Sigmoid colon (tissue), 3 donors: ENCODE data around the gene WDR93.
A peak's percentile ranks its signal among the peaks of the same experiment; 100 is the strongest.

ENCODE experiments used
- POLR2A ChIP-seq, 2 donors: fragments of 450-650 bp; IDR thresholded peaks; one replicate each; pipeline ENCODE4 v1.6.1; 2016; ENCODE audit warnings: antibody characterized with exemption in 2 of 2, mild to moderate bottlenecking in 2 of 2, moderate library complexity in 2 of 2
- TF ChIP-seq, protein P1 (sequence below), 4 experiments: fragments of 450-650 bp in 3 of 4; fragments of 200-600 bp in 1 of 4; IDR thresholded peaks; one replicate each; pipeline ENCODE4 v1.5.1; 2016 to 2019; ENCODE audit warnings: antibody characterized with exemption in 4 of 4, mild to moderate bottlenecking in 3 of 4, moderate library complexity in 2 of 4

DNA sequence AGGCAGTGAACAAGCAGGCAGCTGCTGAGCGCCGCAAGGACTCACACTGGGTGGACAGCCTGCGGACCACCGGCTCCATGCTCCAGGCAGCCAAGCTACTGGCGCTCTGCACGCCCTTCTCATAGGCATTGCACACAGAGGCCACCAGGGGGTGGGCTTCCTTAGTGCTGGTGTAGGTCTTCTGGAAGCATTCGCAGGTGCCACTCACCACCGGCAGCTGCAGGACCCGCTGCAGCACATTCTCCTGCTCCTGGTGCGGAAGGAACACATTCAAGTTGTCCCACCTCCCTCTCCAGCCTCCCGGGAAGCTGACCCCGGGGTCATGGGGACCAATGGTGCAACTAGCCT is 17.5 kb upstream of the WDR93 start:
- no peak for TF ChIP-seq POLR2A (IDR thresholded peaks at IDR 0.05)
- TF ChIP-seq, protein P1, sequence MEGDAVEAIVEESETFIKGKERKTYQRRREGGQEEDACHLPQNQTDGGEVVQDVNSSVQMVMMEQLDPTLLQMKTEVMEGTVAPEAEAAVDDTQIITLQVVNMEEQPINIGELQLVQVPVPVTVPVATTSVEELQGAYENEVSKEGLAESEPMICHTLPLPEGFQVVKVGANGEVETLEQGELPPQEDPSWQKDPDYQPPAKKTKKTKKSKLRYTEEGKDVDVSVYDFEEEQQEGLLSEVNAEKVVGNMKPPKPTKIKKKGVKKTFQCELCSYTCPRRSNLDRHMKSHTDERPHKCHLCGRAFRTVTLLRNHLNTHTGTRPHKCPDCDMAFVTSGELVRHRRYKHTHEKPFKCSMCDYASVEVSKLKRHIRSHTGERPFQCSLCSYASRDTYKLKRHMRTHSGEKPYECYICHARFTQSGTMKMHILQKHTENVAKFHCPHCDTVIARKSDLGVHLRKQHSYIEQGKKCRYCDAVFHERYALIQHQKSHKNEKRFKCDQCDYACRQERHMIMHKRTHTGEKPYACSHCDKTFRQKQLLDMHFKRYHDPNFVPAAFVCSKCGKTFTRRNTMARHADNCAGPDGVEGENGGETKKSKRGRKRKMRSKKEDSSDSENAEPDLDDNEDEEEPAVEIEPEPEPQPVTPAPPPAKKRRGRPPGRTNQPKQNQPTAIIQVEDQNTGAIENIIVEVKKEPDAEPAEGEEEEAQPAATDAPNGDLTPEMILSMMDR (IDR thresholded peaks at IDR 0.05) = peak in 1 of 4 experiments; percentile 14
